CD4-positive, alpha-beta T cell treated with Interleukin-2 at 100 ng/mL for 4 hours (primary cell): ENCODE results near the gene APOLD1.
"Not testable (repeated sequence)": the region's sequence is repeated elsewhere in the genome, so short reads cannot be mapped to it uniquely, and the experiment has no call there.

Source experiments
- DNase-seq: peaks from one replicate; pipeline ENCODE4 v3.0.0-alpha.2; 2020; ENCODE audit warnings: low spot score

The APOLD1 gene

DNA sequence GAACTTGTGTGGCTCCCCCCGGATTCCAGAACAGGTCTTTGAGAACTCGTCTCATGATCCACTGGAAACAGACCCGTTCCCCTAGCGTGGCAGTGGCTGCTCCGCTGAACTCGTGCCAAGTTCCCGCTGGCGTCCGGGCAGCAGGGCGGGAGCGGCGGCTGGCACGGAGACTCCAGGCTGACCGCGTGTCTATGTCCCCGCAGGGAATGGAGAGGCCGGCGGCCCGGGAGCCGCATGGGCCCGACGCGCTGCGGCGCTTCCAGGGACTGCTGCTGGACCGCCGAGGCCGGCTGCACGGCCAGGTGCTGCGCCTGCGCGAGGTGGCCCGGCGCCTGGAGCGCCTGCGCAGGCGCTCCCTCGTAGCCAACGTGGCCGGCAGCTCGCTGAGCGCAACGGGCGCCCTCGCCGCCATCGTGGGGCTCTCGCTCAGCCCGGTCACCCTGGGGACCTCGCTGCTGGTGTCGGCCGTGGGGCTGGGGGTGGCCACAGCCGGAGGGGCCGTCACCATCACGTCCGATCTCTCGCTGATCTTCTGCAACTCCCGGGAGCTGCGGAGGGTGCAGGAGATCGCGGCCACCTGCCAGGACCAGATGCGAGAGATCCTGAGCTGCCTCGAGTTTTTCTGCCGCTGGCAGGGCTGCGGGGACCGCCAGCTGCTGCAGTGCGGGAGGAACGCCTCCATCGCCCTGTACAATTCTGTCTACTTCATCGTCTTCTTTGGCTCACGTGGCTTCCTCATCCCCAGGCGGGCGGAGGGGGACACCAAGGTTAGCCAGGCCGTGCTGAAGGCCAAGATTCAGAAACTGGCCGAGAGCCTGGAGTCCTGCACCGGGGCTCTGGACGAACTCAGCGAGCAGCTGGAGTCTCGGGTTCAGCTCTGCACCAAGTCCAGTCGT lies 1.5 kb downstream of the APOLD1 start:
- peak; percentile 75 for DNase-seq

GRCh38 chr12:12788131-12788530 lies 2.7 kb downstream of the APOLD1 start:
- no peak for DNase-seq

GRCh38 chr12:12788675-12789368 lies 3.4 kb downstream of the APOLD1 start:
- peak; percentile 81 for DNase-seq

DNA sequence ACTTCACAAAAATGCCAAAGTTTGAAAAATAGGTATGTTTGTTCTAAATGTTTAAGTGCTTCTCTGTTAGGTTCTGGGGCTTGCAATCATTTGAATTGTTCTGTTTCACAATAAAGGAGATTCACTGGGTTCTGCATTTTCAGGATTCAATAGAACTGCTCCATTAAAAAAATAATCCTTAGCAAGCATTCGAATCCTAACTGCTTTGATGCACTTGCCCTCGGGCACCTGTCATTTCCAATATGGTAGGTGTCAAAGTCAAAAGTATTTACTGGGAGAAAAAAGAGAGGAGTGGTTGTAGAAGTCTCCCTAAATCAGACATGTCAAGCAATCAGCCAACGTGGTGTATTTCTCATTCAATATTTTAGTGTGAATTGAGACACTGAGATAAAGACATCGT lies 5.5 kb downstream of the APOLD1 start:
- DNase-seq, result no peak

GRCh38 chr12:12791756-12792369 lies 6.4 kb downstream of the APOLD1 start:
- DNase-seq, result no peak

- no peak for DNase-seq
These were observed 7.0 kb downstream of the APOLD1 start for GRCh38 chr12:12792421-12792820.

GRCh38 chr12:12794686-12795085 lies 9.2 kb downstream of the APOLD1 start:
- no peak for DNase-seq

DNA sequence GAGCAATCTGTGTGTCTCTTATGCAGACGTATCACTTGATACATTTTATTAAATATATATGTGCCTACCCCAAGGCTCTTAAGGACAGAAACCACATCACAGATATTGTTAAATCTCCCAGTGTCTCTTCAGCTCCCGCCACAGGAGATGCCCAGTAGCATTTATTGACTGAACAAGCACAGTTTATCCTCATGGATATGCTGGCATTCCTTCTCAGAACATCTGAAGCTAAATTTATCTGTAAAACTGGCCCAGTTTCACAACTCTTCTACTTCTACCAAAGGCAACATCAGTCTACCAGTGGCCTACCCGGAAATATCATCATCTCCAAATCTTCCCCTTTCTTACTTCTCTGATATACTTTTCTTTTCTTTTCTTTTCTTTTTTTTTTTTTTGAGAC lies 10.7 kb downstream of the APOLD1 start:
- no peak for DNase-seq

DNA sequence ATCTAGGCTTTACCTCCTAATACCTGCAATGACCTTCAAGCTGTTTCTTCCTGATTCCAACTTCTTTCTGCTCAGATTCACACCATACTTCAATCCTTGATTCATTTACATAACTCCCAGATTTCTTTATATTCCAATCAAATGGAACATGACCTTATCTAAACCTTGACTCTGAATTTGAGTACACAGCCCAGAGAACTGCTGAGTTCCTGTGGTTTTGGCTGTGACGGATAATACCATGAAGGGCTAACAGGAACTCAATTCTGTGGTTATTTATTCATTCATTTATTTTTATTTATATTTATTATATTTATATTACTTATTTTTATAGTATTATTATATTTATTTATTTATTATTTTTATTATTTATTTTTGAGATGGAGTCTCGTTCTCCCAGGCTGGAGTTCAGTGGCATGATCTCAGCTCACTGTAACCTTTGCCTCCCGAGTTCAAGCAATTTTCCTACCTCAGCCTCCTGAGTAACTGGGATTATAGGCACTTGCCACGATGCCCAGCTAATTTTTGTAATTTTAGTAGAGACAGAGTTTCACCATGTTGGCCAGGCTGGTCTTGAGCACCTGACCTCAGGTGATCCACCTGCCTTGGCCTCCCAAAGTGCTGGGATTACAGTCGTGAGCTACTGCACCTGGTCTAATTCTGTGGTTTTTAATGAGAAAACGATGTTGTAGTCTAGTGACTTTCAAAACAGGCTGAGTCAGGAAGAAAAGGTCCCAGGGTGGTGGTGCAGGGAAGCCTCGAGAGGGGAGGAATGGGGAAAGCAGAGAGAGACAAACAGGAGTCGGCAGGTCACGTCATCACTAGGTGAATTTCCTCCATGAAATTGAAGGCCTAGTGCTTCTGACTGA lies 11.7 kb downstream of the APOLD1 start:
- no peak for DNase-seq

DNA sequence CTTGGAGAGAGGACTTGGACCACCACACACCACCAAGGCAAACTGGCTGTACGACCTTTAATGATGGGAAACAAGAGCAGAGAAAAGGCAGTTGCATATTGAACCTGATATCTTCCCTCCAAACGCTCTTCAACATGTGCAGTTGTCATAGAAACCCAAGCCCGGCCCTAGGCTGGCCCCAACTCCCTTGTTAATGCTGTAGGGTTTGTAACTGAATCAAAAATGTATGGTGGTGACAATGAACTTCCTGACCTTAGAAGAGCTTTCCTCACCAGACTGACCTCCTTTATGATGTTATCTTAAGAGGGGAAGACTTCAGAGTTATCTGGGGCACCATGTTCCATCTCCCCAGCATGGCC lies 12.3 kb downstream of the APOLD1 start:
- no peak for DNase-seq

DNA sequence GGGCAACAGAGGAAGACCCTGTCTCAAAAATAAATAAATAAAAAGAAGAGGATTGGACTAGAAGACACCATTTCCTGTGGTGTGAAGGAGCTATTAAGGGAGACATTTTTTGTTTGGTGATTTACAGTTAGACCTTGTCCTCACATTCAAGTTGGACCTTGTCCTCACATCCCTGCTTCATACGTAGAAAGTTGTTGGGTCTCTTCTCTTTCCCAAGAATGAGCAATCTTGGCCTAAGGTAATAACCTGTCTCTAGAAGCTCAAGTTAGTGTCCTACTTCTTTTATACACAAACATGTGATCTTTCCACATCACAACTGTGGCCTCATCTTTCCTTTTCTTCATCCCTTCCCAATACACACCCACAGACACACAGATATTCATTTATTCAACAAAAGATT lies 13.0 kb downstream of the APOLD1 start:
- DNase-seq, result no peak

- no peak for DNase-seq
These were observed 13.9 kb downstream of the APOLD1 start for GRCh38 chr12:12799163-12799920.

- no peak for DNase-seq
These were observed 15.1 kb downstream of the APOLD1 start for GRCh38 chr12:12800406-12801180.

- DNase-seq, result not testable (repeated sequence)
These were observed 16.2 kb downstream of the APOLD1 start for GRCh38 chr12:12801656-12802055.

- DNase-seq, result peak; percentile 66
These were observed 17.7 kb downstream of the APOLD1 start for GRCh38 chr12:12803186-12803585.

GRCh38 chr12:12804011-12804410 lies 18.6 kb downstream of the APOLD1 start:
- DNase-seq, result no peak

DNA sequence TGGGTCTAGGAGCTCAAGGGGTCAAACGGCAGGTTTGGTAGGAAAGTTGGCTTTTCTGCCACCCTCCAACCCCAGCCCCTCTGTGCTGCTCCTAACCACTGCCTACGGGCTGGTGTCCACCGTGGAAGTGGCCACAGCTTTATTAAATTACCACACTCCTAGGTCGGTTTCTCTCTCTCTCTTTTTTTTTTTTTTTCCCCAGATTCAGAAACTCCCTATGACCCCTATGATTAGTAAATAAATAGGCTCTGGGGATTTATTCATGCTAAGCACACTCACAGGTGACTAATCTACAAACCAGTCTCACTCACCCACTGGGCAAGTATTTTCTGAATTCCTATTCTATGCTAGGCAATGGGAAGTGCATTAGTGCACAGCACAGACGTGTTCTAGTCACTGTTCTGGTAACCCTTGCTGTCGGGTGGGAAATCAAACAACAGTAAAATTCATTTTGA lies 19.0 kb downstream of the APOLD1 start:
- no peak for DNase-seq

GRCh38 chr12:12806784-12807516 lies 21.5 kb downstream of the APOLD1 start:
- DNase-seq, result no peak

DNA sequence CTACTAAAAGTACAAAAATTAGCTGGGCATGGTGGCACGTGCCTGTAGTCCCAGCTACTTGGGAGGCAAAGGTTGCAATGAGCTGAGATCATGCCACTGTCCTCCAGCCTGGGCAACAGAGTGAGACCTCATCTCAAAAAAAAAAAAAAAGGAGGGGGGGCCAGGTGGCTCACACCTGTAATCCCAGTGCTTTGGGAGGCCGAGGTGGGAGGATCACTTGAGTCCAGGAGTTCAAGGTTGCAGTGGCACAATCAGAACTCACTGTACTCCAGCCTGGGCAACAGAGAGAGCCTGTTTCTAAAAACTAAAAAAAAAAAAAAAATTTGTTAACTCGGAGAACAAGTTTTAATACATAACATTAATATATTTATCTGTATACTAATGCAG lies 22.1 kb downstream of the APOLD1 start:
- not testable (repeated sequence) for DNase-seq
